ENCODE measurements around the gene ELF4. TPM values are rescaled to one million over a fixed set of nuclear protein-coding genes. Genes with fewer than 3 reads are reported as not detected.

The ELF4 gene
- total RNA-seq, 1 experiment from 2014 or later, result 0.81 TPM

DNA sequence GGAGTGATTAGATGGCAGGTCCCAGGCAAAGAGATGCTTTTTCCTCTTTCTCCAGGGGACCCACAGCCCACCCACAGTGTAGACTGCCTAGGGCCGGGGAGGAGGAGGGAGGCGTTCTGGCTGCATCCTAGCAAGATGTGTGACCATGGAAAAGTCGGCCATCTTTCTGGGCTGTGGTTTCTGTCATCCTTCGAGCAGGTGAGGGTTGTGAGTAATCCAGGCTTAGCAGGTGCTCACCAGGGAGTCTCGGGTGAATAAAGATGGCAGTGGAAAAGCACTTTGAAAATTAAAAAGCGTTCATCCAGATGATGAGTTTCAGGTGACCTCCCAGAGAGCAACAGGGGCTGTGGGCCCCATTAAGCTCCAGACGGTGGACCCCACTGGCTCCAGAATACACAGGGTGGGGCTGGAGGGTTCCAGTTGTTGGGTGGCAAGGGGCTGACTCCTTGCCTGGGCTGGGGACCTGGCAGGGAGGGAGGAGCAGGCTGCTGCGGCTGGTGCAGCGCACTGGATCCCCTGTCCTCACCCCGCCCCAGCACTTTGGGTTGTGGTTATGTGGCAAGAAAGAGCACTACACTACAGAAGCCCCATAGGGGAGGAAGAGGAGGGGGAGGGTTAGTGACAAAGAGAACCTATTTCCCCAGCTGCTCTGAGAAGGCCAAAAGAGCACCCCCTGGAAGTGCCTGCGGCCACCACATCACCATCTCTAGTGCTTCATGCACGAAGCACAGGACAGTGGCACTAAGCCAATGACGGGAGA lies 23.7 kb downstream of the ELF4 start:
- no peak for DNase-seq
- Histone ChIP-seq H3K9ac (ENCODE audit: extremely low read depth, insufficient read length, low read length) (no peak overlapping the region), H3K14ac (ENCODE audit: insufficient read depth, low read length) (no peak overlapping the region), H3K9me3 (ENCODE audit: control insufficient read depth, low read depth, low read length) (no peaks in the 10 kb centered on the region), H2AFZ (ENCODE audit: low read length) (no peak overlapping the region), H4K20me1 (ENCODE audit: control insufficient read depth, insufficient read depth, insufficient read length) (no peaks in the 10 kb centered on the region), H3K23ac (ENCODE audit: insufficient read length, low read depth, low read length) (no peak overlapping the region), H2BK12ac (ENCODE audit: insufficient read length, low read depth, low read length) (no peak overlapping the region), H3K27ac (ENCODE audit: insufficient read length, low read depth, low read length) (no peak overlapping the region), H3K18ac (ENCODE audit: insufficient read length, low read depth, low read length) (no peak overlapping the region), H2BK120ac (ENCODE audit: low read depth, low read length, poor library complexity, severe bottlenecking) (no peak overlapping the region), H3K23me2 (ENCODE audit: insufficient read length, low read depth, low read length, poor library complexity, severe bottlenecking) (no peaks in the 10 kb centered on the region), H2BK20ac (ENCODE audit: low read depth, low read length, poor library complexity, severe bottlenecking) (no peak overlapping the region), H2BK5ac (ENCODE audit: insufficient read length, low read length) (no peak overlapping the region), H3K79me2 (ENCODE audit: insufficient read depth, low read length) (no peaks in the 10 kb centered on the region), H2BK15ac (ENCODE audit: low read depth, low read length) (no peak overlapping the region), H3K4me1 (ENCODE audit: insufficient read depth, low read length) (0 out of 2 replicates have a peak, but pooled peaks cover 3% of the 10 kb centered on the region), H3K27me3 (ENCODE audit: insufficient read depth, low read length) (no peaks in the 10 kb centered on the region), H2AK5ac (ENCODE audit: insufficient read length, low read length) (no peak overlapping the region), H3K56ac (ENCODE audit: insufficient read length, low read depth, low read length) (no peak overlapping the region), H3K79me1 (ENCODE audit: insufficient read depth, low read depth, low read length, poor library complexity, severe bottlenecking) (no peaks in the 10 kb centered on the region), H4K8ac (replicated peaks; ENCODE audit: insufficient read length, low read depth, low read length) (no peak overlapping the region), H4K5ac (ENCODE audit: insufficient read length, low read depth, low read length) (no peak overlapping the region), H3T11ph (ENCODE audit: low read length) (no peak overlapping the region), H4K91ac (ENCODE audit: insufficient read length, low read depth, low read length) (no peak overlapping the region), H3K4ac (ENCODE audit: low read depth, low read length) (no peak overlapping the region), H3K4me2 (ENCODE audit: insufficient read depth, insufficient read length, low read length) (no peak overlapping the region)
- Mint-ChIP-seq H3K4me3 (no peak overlapping the region), H3K4me1 (peaks cover 8 to 38% of the 10 kb centered on the region in 2 experiments), H3K9me3 (peaks cover 0 to 72% of the 10 kb centered on the region in 2 experiments; a peak in 3 of 5 replicates), H3K27ac (peak overlapping the region in 1 of 3 experiments; percentile 92; a peak in 1 of 7 replicates), H3K36me3 (ENCODE audit: insufficient read depth in 1 of 3, low read depth in 3 of 3) (peaks cover 0 to 4% (median 0%) of the 10 kb centered on the region in 3 experiments; a peak in 1 of 7 replicates), H3K27me3 (ENCODE audit: low read depth) (peaks cover 9% of the 10 kb centered on the region)
- WGBS (ENCODE audit: extremely low coverage, insufficient read length, low lambda C conversion rate), result no CpG with 5 or more reads among the region's 13 CpGs
- TF ChIP-seq, protein P1, sequence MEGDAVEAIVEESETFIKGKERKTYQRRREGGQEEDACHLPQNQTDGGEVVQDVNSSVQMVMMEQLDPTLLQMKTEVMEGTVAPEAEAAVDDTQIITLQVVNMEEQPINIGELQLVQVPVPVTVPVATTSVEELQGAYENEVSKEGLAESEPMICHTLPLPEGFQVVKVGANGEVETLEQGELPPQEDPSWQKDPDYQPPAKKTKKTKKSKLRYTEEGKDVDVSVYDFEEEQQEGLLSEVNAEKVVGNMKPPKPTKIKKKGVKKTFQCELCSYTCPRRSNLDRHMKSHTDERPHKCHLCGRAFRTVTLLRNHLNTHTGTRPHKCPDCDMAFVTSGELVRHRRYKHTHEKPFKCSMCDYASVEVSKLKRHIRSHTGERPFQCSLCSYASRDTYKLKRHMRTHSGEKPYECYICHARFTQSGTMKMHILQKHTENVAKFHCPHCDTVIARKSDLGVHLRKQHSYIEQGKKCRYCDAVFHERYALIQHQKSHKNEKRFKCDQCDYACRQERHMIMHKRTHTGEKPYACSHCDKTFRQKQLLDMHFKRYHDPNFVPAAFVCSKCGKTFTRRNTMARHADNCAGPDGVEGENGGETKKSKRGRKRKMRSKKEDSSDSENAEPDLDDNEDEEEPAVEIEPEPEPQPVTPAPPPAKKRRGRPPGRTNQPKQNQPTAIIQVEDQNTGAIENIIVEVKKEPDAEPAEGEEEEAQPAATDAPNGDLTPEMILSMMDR (conservative IDR thresholded peaks at IDR 0.05), result no peak

Data from H9 (cell line).